Neuronal stem cell (in vitro differentiated cells): Measurements from ENCODE around the gene GPR35. TPM values are rescaled to one million over a fixed set of nuclear protein-coding genes. Genes with fewer than 3 reads are reported as not detected.
"Not testable (repeated sequence)": the region's sequence is repeated elsewhere in the genome, so short reads cannot be mapped to it uniquely, and the experiment has no call there.

ENCODE experiments used
- DNase-seq: peaks from one replicate; pipeline ENCODE4 v3.0.0-alpha.2; 2013; ENCODE audit warnings: low spot score
- H2AFZ ChIP-seq: one replicate; pipeline ENCODE4 v1.6.1; 2013; ENCODE audit warnings: mild to moderate bottlenecking, low read length, inconsistent platforms
- H2AK5ac ChIP-seq: 2 replicates; pipeline ENCODE4 v1.6.1; 2013; ENCODE audit warnings: low read depth, mild to moderate bottlenecking, inconsistent platforms, low read length, moderate library complexity, mixed read lengths
- H2BK120ac ChIP-seq: 2 replicates; pipeline ENCODE4 v1.6.1; 2013; ENCODE audit warnings: low read depth, mild to moderate bottlenecking, inconsistent platforms, low read length, moderate library complexity, mixed read lengths
- H2BK12ac ChIP-seq: one replicate; pipeline ENCODE4 v1.6.1; 2013; ENCODE audit warnings: low read length, inconsistent platforms
- H2BK15ac ChIP-seq: 2 replicates; pipeline ENCODE4 v1.6.1; 2013; ENCODE audit warnings: mild to moderate bottlenecking, low read length, inconsistent platforms, mixed read lengths
- H2BK5ac ChIP-seq: one replicate; pipeline ENCODE4 v1.6.1; 2013; ENCODE audit warnings: inconsistent platforms, mild to moderate bottlenecking, low read length, moderate library complexity
- H3K14ac ChIP-seq: one replicate; pipeline ENCODE4 v1.6.1; 2013; ENCODE audit warnings: low read length, inconsistent platforms
- H3K18ac ChIP-seq: 2 replicates; pipeline ENCODE4 v1.6.1; 2013; ENCODE audit warnings: low read length, inconsistent platforms
- H3K23ac ChIP-seq: 2 replicates; pipeline ENCODE4 v1.6.1; 2013; ENCODE audit warnings: low read depth, mild to moderate bottlenecking, mixed read lengths, low read length, inconsistent platforms; ENCODE audit not compliant: poor library complexity
- H3K27ac ChIP-seq: replicated peaks from 3 replicates; pipeline ENCODE4 v1.5.1; 2013; ENCODE audit warnings: low read length, inconsistent platforms
- H3K27me3 ChIP-seq, 3 experiments: 2 replicates each; pipeline ENCODE4 v1.6.1; 2013; ENCODE audit warnings: low read length in 3 of 3, mild to moderate bottlenecking in 2 of 3, inconsistent platforms in 1 of 3, low read depth in 1 of 3, mixed read lengths in 1 of 3, moderate library complexity in 1 of 3; ENCODE audit not compliant: control insufficient read depth in 3 of 3, insufficient read depth in 3 of 3
- H3K36me3 ChIP-seq, 2 donors: replicated peaks in 1 of 2; 2 replicates each; pipeline ENCODE4 v1.6.1; 2013; ENCODE audit warnings: low read length in 2 of 2; ENCODE audit not compliant: control insufficient read depth in 2 of 2, insufficient read depth in 2 of 2
- H3K4ac ChIP-seq: 2 replicates; pipeline ENCODE4 v1.6.1; 2013; ENCODE audit warnings: inconsistent platforms, mild to moderate bottlenecking, low read length, moderate library complexity
- H3K4me1 ChIP-seq, 2 donors: 1 replicate in 1 of 2; 2 replicates in 1 of 2; pipeline ENCODE4 v1.6.1; 2013; ENCODE audit warnings: low read length in 2 of 2, low read depth in 1 of 2; ENCODE audit not compliant: control insufficient read depth in 2 of 2, insufficient read depth in 1 of 2
- H3K4me2 ChIP-seq: one replicate; pipeline ENCODE4 v1.6.1; 2013; ENCODE audit warnings: mild to moderate bottlenecking, low read length, inconsistent platforms; ENCODE audit not compliant: insufficient read depth, poor library complexity, severe bottlenecking
- H3K4me3 ChIP-seq, 2 donors: 2 replicates each; pipeline ENCODE4 v1.5.1; 2013; ENCODE audit warnings: low read length in 2 of 2, mild to moderate bottlenecking in 2 of 2, inconsistent platforms in 1 of 2, moderate library complexity in 1 of 2
- H3K79me1 ChIP-seq: one replicate; pipeline ENCODE4 v1.6.1; 2013; ENCODE audit warnings: low read depth, mild to moderate bottlenecking, inconsistent platforms, low read length, moderate library complexity
- H3K9ac ChIP-seq: one replicate; pipeline ENCODE4 v1.6.1; 2013; ENCODE audit warnings: mild to moderate bottlenecking, low read depth, low read length, inconsistent platforms; ENCODE audit not compliant: poor library complexity
- H3K9me3 ChIP-seq, 2 donors: replicated peaks in 1 of 2; 2 replicates each; pipeline versions ENCODE3 to v1.6.1; 2013; ENCODE audit warnings: low read length in 2 of 2, mild to moderate bottlenecking in 2 of 2, inconsistent platforms in 1 of 2, low read depth in 1 of 2, mixed read lengths in 1 of 2, moderate library complexity in 1 of 2; ENCODE audit not compliant: control insufficient read depth in 2 of 2, insufficient read depth in 1 of 2
- H4K8ac ChIP-seq: one replicate; pipeline ENCODE4 v1.6.1; 2013; ENCODE audit warnings: low read depth, mild to moderate bottlenecking, inconsistent platforms, low read length, moderate library complexity
- H4K91ac ChIP-seq: one replicate; pipeline ENCODE4 v1.6.1; 2013; ENCODE audit warnings: low read length, low read depth, mild to moderate bottlenecking, inconsistent platforms; ENCODE audit not compliant: poor library complexity
- WGBS, 2 donors: extraction: QIAGEN DNeasy Blood & Tissue Kit; methylation state at CpG; one replicate each; pipeline ENCODE4 v1.1.7; 2013; ENCODE audit warnings: missing lambda C conversion rate in 2 of 2, mixed read lengths in 1 of 2; ENCODE audit not compliant: insufficient read length in 2 of 2, insufficient replicate concordance in 1 of 2; ENCODE audit errors: extremely low coverage in 2 of 2; 5-methylcytosine and 5-hydroxymethylcytosine counted together
- small RNA-seq: library from polyadenylated mRNA; stranded (forward); fragments of <200 nt; extraction: miRNeasy Mini kit (QIAGEN cat#:217004); gene quantifications from one replicate; pipeline ENCODE3, GENCODE V24; 2013; ENCODE audit not compliant: insufficient read depth

GPR35 gene

GRCh38 chr2:240678043-240678442, 52.8 kb downstream of the GPR35 start:
- H3K4ac ChIP-seq, H3K9me3 ChIP-seq, H3K27me3 ChIP-seq, H2AK5ac ChIP-seq, H4K91ac ChIP-seq, H3K4me2 ChIP-seq, H3K4me3 ChIP-seq, H2BK120ac ChIP-seq, H3K23ac ChIP-seq, H3K79me1 ChIP-seq, DNase-seq, H3K4me1 ChIP-seq, H2AFZ ChIP-seq, H3K14ac ChIP-seq, H3K9ac ChIP-seq, H2BK15ac ChIP-seq, H2BK5ac ChIP-seq, H3K18ac ChIP-seq, H4K8ac ChIP-seq, H3K36me3 ChIP-seq, H3K27ac ChIP-seq, H2BK12ac ChIP-seq: not testable (repeated sequence)
- no CpG with 5 or more reads among the region's 14 CpGs for WGBS, 2 donors

- not testable (repeated sequence) for H3K4me1 ChIP-seq, H3K36me3 ChIP-seq, H3K27ac ChIP-seq, H3K79me1 ChIP-seq, H4K91ac ChIP-seq, H2BK15ac ChIP-seq, H3K23ac ChIP-seq, H3K9ac ChIP-seq, H3K18ac ChIP-seq, H4K8ac ChIP-seq, H3K14ac ChIP-seq, DNase-seq, H2BK5ac ChIP-seq, H2AFZ ChIP-seq, H3K9me3 ChIP-seq, H3K27me3 ChIP-seq, H2BK12ac ChIP-seq, H3K4me3 ChIP-seq, H3K4ac ChIP-seq, H2AK5ac ChIP-seq, H3K4me2 ChIP-seq, H2BK120ac ChIP-seq
- WGBS, 2 donors = no CpG with 5 or more reads among the region's 19 CpGs
Observed at GRCh38 chr2:240678909-240679308, 53.6 kb downstream of the GPR35 start.

GRCh38 chr2:240680185-240680584, 54.9 kb downstream of the GPR35 start:
- not testable (repeated sequence) for H2BK12ac ChIP-seq, H3K23ac ChIP-seq, H3K9me3 ChIP-seq, H3K4me1 ChIP-seq, H3K18ac ChIP-seq, H3K27ac ChIP-seq, H3K4me2 ChIP-seq, H2BK120ac ChIP-seq, H3K27me3 ChIP-seq, H2BK5ac ChIP-seq, H3K4me3 ChIP-seq, H4K91ac ChIP-seq, H3K9ac ChIP-seq, H2AK5ac ChIP-seq, H3K14ac ChIP-seq, H3K4ac ChIP-seq, H3K36me3 ChIP-seq, DNase-seq, H4K8ac ChIP-seq, H2AFZ ChIP-seq, H2BK15ac ChIP-seq, H3K79me1 ChIP-seq
- no CpG with 5 or more reads among the region's 11 CpGs for WGBS, 2 donors

Small RNA genes lying within 50 kb of the gene (small RNA-seq; reads per million reads assigned to genes)
- not detected for gene AC011298.3
